ENCODE results near the gene MLX. TPM values are rescaled to one million over a fixed set of nuclear protein-coding genes. Genes with fewer than 3 reads are reported as not detected.

The MLX gene
- total and polyA plus RNA-seq, 2 of the 8 experiments (the other 6 are each of a cell fraction or from before 2014, with no cell fraction given), result 27.0 to 27.5 TPM

DNA sequence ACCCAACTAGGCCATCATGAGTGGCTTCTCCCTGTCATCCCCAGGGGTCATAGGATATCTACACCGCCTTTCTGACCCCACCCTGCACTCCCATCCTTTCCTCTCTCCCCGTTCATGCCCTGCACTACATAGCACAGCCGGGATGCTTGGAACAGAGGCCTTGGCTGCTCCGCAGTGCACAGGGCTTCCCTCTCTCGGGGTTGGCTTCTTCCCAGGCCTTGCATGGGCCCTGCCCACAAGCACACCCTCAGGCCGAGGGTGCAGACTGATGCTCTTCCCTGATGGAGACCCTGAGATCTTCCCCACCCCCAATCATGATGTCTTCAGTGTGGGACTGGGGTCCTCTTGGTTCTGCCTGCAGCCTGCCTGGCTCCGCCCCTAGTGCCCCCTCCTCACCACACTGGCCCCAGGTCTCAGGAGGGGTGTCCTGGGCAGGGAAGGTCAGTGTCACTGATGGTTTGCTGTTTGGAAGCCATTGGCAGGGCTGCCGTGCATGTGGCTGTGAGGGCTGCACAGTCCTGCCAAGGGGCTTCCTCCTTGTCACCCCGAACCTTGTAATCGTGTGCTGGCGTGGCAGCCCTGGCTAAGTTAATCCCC is 45.1 kb upstream of the MLX start:
- no peak overlapping the region for H4K5ac ChIP-seq (ENCODE audit: insufficient read length, low read depth, low read length)
- no peak overlapping the region for H2BK120ac ChIP-seq (replicated peaks; ENCODE audit: low read depth, low read length)
- H3K27ac ChIP-seq (ENCODE audit: low read depth, low read length), result no peak overlapping the region
- no peaks in the 10 kb centered on the region for H3K9me3 ChIP-seq (ENCODE audit: insufficient read depth in 2 of 2, low read depth in 1 of 2, low read length in 1 of 2)
- H2BK20ac ChIP-seq (ENCODE audit: low read length), result no peak overlapping the region
- H3K79me1 ChIP-seq (ENCODE audit: low read depth, low read length), result no peaks in the 10 kb centered on the region
- H3K4me2 ChIP-seq (ENCODE audit: insufficient read depth in 1 of 2, low read depth in 2 of 2, low read length in 2 of 2), result no peak overlapping the region
- peaks cover 3 to 9% (median 5%) of the 10 kb centered on the region in 4 experiments; a peak in 5 of 8 replicates for H3K36me3 ChIP-seq (ENCODE audit: control insufficient read depth in 2 of 4, insufficient read depth in 4 of 4, low read length in 3 of 4)
- H3K4me1 ChIP-seq (replicated peaks in 1 of 4; ENCODE audit: control insufficient read depth in 3 of 4, insufficient read depth in 4 of 4, low read length in 3 of 4), result peaks cover 6 to 18% (median 15%) of the 10 kb centered on the region in 4 experiments
- H4K8ac ChIP-seq (ENCODE audit: extremely low read depth, insufficient read depth, low read length), result no peak overlapping the region
- DNase-seq (ENCODE audit: low read depth in 1 of 2, low spot score in 2 of 2) (no peak), FAIRE-seq (no peak)
- no peak overlapping the region for H3K56ac ChIP-seq (replicated peaks; ENCODE audit: insufficient read length, low read depth, low read length)
- TF ChIP-seq SIX5 (IDR thresholded peaks at IDR 0.05; ENCODE audit: low read depth, low read length) (no peak), BRCA1 (IDR thresholded peaks at IDR 0.05; ENCODE audit: low read depth, low read length) (no peak), ASH2L (IDR thresholded peaks at IDR 0.05; ENCODE audit: low read length) (no peak), SIRT6 (IDR thresholded peaks at IDR 0.05; ENCODE audit: low read length) (no peak), CHD2 (IDR thresholded peaks at IDR 0.05; ENCODE audit: low read length) (no peak), ZNF274 (IDR thresholded peaks at IDR 0.05; ENCODE audit: borderline replicate concordance, extremely low read depth, low read length) (no peak), MAFK (IDR thresholded peaks at IDR 0.05; ENCODE audit: low read depth, low read length) (no peak), JUND (IDR thresholded peaks at IDR 0.05; ENCODE audit: low read length) (no peak)
- TF ChIP-seq, protein P1, sequence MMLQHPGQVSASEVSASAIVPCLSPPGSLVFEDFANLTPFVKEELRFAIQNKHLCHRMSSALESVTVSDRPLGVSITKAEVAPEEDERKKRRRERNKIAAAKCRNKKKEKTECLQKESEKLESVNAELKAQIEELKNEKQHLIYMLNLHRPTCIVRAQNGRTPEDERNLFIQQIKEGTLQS (IDR thresholded peaks at IDR 0.05; ENCODE audit: insufficient read depth, low read depth, low read length), result no peak
- TF ChIP-seq, protein P2, sequence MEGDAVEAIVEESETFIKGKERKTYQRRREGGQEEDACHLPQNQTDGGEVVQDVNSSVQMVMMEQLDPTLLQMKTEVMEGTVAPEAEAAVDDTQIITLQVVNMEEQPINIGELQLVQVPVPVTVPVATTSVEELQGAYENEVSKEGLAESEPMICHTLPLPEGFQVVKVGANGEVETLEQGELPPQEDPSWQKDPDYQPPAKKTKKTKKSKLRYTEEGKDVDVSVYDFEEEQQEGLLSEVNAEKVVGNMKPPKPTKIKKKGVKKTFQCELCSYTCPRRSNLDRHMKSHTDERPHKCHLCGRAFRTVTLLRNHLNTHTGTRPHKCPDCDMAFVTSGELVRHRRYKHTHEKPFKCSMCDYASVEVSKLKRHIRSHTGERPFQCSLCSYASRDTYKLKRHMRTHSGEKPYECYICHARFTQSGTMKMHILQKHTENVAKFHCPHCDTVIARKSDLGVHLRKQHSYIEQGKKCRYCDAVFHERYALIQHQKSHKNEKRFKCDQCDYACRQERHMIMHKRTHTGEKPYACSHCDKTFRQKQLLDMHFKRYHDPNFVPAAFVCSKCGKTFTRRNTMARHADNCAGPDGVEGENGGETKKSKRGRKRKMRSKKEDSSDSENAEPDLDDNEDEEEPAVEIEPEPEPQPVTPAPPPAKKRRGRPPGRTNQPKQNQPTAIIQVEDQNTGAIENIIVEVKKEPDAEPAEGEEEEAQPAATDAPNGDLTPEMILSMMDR (IDR thresholded peaks at IDR 0.05; ENCODE audit: control extremely low read depth in 1 of 3, insufficient read depth in 1 of 3, low read depth in 1 of 3, low read length in 3 of 3), result no peak
- H4K20me1 ChIP-seq (replicated peaks in 1 of 2; ENCODE audit: control insufficient read depth in 1 of 2, insufficient read depth in 2 of 2, low read length in 2 of 2), result peaks cover 2 to 7% of the 10 kb centered on the region in 2 experiments
- H3K27me3 ChIP-seq (replicated peaks in 1 of 4; ENCODE audit: control insufficient read depth in 3 of 4, extremely low read depth in 1 of 4, insufficient read depth in 3 of 4, low read length in 3 of 4), result no peaks in the 10 kb centered on the region; a peak in 3 of 7 replicates
- no peak overlapping the region for H2BK15ac ChIP-seq (ENCODE audit: low read length)
- no peak overlapping the region for H3K4me3 ChIP-seq (ENCODE audit: extremely low read depth in 1 of 4, insufficient read depth in 2 of 4, low read depth in 3 of 4, low read length in 4 of 4)
- no peaks in the 10 kb centered on the region for H3K79me2 ChIP-seq (ENCODE audit: control insufficient read depth in 1 of 2, insufficient read depth in 2 of 2, low read length in 2 of 2)
- H3K23me2 ChIP-seq (ENCODE audit: low read depth, low read length), result no peaks in the 10 kb centered on the region
- 92% methylated on average over 10 of the region's 11 CpGs; no CpG with 5 or more reads in 1 of the 2 experiments for WGBS, 2 experiments (ENCODE audit: extremely low coverage in 1 of 2, insufficient coverage in 1 of 2, insufficient read length in 1 of 2, insufficient replicate concordance in 2 of 2, low coverage in 1 of 2, low lambda C conversion rate in 2 of 2, missing lambda C conversion rate in 1 of 2)
- H3K14ac ChIP-seq (ENCODE audit: insufficient read length), result no peak overlapping the region
- H3K18ac ChIP-seq (ENCODE audit: extremely low read depth, low read length), result no peak overlapping the region
- H3K4ac ChIP-seq (replicated peaks; ENCODE audit: insufficient read length, low read depth, low read length), result no peak overlapping the region
- H2AK5ac ChIP-seq (ENCODE audit: low read depth, low read length), result no peak overlapping the region
- no peak overlapping the region for H4K91ac ChIP-seq (replicated peaks; ENCODE audit: insufficient read length, low read length)
- POLR2A ChIA-PET (ENCODE audit: partially characterized antibody), result interaction anchor here (0.9 kb wide), 1 partner anchor 14 kb away, joined by 3 read pairs; no protein-coding TSS in a partner anchor
- H2BK12ac ChIP-seq (ENCODE audit: low read depth, low read length), result no peak overlapping the region
- no peak overlapping the region for H2AFZ ChIP-seq (ENCODE audit: low read length)
- no peak overlapping the region for H3K23ac ChIP-seq (ENCODE audit: insufficient read length)
- H3K9ac ChIP-seq (replicated peaks in 1 of 4; ENCODE audit: extremely low read depth in 1 of 4, low read depth in 3 of 4, low read length in 3 of 4), result no peak overlapping the region
- CTCF ChIA-PET (ENCODE audit: partially characterized antibody), result interaction anchor here (0.6 to 5.8 kb wide), 7 partner anchors 8 to 240 kb away, joined by 3 to 69 read pairs (median 5); no protein-coding TSS in a partner anchor
- H2BK5ac ChIP-seq (ENCODE audit: low read depth, low read length), result no peak overlapping the region
